ENCODE measurements around the gene PRM3. TPM values are rescaled to one million over a fixed set of nuclear protein-coding genes. Genes with fewer than 3 reads are reported as not detected.

The PRM3 gene
- total RNA-seq, 2 experiments from 2014 or later = not detected

GRCh38 chr16:11245222-11245737, 28.1 kb downstream of the PRM3 start:
- Histone ChIP-seq H4K20me1 (ENCODE audit: insufficient read depth, low read length) (no peaks in the 10 kb centered on the region), H3K9me3 (ENCODE audit: low read length) (no peaks in the 10 kb centered on the region), H2AFZ (ENCODE audit: low read length) (no peak overlapping the region), H3K9me2 (ENCODE audit: insufficient read depth, low read length) (no peaks in the 10 kb centered on the region), H3K4me3 (ENCODE audit: low read depth, low read length, poor library complexity, severe bottlenecking) (no peak overlapping the region), H3K4me2 (ENCODE audit: low read length) (no peak overlapping the region), H3K79me2 (ENCODE audit: insufficient read depth, low read depth, low read length) (no peaks in the 10 kb centered on the region), H3K36me3 (ENCODE audit: insufficient read depth, low read length) (no peaks in the 10 kb centered on the region), H3K27ac (ENCODE audit: low read depth, low read length, poor library complexity, severe bottlenecking) (no peak overlapping the region), H3K4me1 (ENCODE audit: insufficient read depth, low read length, poor library complexity, severe bottlenecking) (peaks cover 13% of the 10 kb centered on the region)
- ChIA-PET CTCF (ENCODE audit: unreplicated experiment) (interaction anchor here (0.6 kb wide), 1 partner anchor 20 kb away, joined by 3 read pairs; no protein-coding TSS in a partner anchor), POLR2A (interaction anchor here (1.0 kb wide), 1 partner anchor 9 kb away, joined by 3 read pairs; no protein-coding TSS in a partner anchor)
- intact Hi-C loops (cut with micrococcal nuclease; ENCODE audit: unreplicated experiment) = no loop called here
- DNase-seq (ENCODE audit: low spot score) = no peak
- no peak for TF ChIP-seq CTCF (conservative IDR thresholded peaks at IDR 0.05; ENCODE audit: low read length)
- no peak for TF ChIP-seq EZH2phosphoT487 (IDR thresholded peaks at IDR 0.05; ENCODE audit: borderline replicate concordance, low read depth, low read length)
- no TSS peak for BruUV-seq (replicated peaks)

- Histone ChIP-seq H3K4me3 (ENCODE audit: low read depth, low read length, poor library complexity, severe bottlenecking) (no peak overlapping the region), H3K27ac (ENCODE audit: low read depth, low read length, poor library complexity, severe bottlenecking) (no peak overlapping the region), H2AFZ (ENCODE audit: low read length) (no peak overlapping the region), H3K36me3 (ENCODE audit: insufficient read depth, low read length) (no peaks in the 10 kb centered on the region), H3K79me2 (ENCODE audit: insufficient read depth, low read depth, low read length) (no peaks in the 10 kb centered on the region), H3K9me2 (ENCODE audit: insufficient read depth, low read length) (no peaks in the 10 kb centered on the region), H3K4me2 (ENCODE audit: low read length) (no peak overlapping the region), H4K20me1 (ENCODE audit: insufficient read depth, low read length) (no peaks in the 10 kb centered on the region), H3K4me1 (ENCODE audit: insufficient read depth, low read length, poor library complexity, severe bottlenecking) (peaks cover 8% of the 10 kb centered on the region), H3K9me3 (ENCODE audit: low read length) (no peaks in the 10 kb centered on the region)
- BruUV-seq (replicated peaks) = no TSS peak
- ChIA-PET POLR2A (no interaction called here), CTCF (ENCODE audit: unreplicated experiment) (no interaction called here)
- TF ChIP-seq EZH2phosphoT487 (IDR thresholded peaks at IDR 0.05; ENCODE audit: borderline replicate concordance, low read depth, low read length) (no peak), CTCF (conservative IDR thresholded peaks at IDR 0.05; ENCODE audit: low read length) (no peak)
- intact Hi-C loops (cut with micrococcal nuclease; ENCODE audit: unreplicated experiment) = no loop called here
- DNase-seq (ENCODE audit: low spot score) = no peak
Measured at GRCh38 chr16:11242658-11243057, 30.8 kb downstream of the PRM3 start.

- Histone ChIP-seq H3K9me3 (ENCODE audit: low read length) (no peaks in the 10 kb centered on the region), H3K4me1 (ENCODE audit: insufficient read depth, low read length, poor library complexity, severe bottlenecking) (peaks cover 8% of the 10 kb centered on the region), H4K20me1 (ENCODE audit: insufficient read depth, low read length) (no peaks in the 10 kb centered on the region), H3K4me3 (ENCODE audit: low read depth, low read length, poor library complexity, severe bottlenecking) (no peak overlapping the region), H3K79me2 (ENCODE audit: insufficient read depth, low read depth, low read length) (no peaks in the 10 kb centered on the region), H2AFZ (ENCODE audit: low read length) (no peak overlapping the region), H3K4me2 (ENCODE audit: low read length) (no peak overlapping the region), H3K9me2 (ENCODE audit: insufficient read depth, low read length) (no peaks in the 10 kb centered on the region), H3K27ac (ENCODE audit: low read depth, low read length, poor library complexity, severe bottlenecking) (no peak overlapping the region), H3K36me3 (ENCODE audit: insufficient read depth, low read length) (no peaks in the 10 kb centered on the region)
- CTCF ChIA-PET (ENCODE audit: unreplicated experiment) = no interaction called here
- no peak for DNase-seq (ENCODE audit: low spot score)
- POLR2A ChIA-PET = no interaction called here
- intact Hi-C loops (cut with micrococcal nuclease; ENCODE audit: unreplicated experiment) = no loop called here
- BruUV-seq (replicated peaks) = no TSS peak
- TF ChIP-seq CTCF (conservative IDR thresholded peaks at IDR 0.05; ENCODE audit: low read length) (no peak), EZH2phosphoT487 (IDR thresholded peaks at IDR 0.05; ENCODE audit: borderline replicate concordance, low read depth, low read length) (no peak)
Measured at GRCh38 chr16:11241480-11242204, 31.8 kb downstream of the PRM3 start.
